ENCODE data around the gene RFC4. TPM values are rescaled to one million over a fixed set of nuclear protein-coding genes. Genes with fewer than 3 reads are reported as not detected.

Gene RFC4
- total and polyA plus RNA-seq, 2 of the 13 experiments (the other 11 are each of a cell fraction or from before 2014, with no cell fraction given) = 18.5 to 103 TPM

DNA sequence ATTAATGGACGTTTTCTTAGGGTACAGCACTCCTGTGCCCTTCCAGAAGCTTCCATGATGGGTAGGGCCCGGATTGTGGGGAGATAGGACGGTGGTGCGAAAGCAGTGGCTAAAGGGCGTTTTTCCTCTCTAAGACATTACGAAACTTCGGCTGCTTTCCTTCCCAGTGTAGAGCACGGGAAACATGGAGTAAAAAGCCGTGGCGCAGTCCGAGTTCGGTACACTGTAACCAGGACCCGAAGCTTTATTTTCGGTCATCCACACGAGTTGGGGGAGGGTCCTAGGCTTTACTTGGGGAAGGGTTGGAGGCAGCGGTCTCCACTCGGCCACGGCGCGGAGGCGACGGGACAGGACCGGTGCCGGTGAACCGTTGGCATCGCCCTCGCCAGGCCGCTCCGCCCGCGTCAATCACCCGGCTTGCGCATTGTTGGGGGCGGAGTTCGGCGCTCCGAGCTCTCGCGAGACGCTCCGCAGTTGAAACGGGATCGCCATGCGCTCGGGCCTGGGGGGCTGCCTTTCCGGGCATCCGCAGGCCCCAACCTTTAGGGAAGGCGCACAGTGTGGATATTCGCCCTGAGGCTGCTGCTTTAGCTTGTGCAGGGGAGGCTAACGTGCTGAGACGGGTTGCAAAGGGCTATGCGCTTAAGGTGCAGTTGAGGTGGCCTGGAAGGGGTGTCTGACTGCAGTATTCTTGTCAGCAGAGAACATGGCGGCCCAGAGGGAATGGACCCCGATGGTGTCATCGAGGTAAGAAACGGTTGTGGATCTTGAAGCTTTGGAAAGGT, 22.4 kb downstream of the RFC4 start (continued):
- TF ChIP-seq, protein P1, sequence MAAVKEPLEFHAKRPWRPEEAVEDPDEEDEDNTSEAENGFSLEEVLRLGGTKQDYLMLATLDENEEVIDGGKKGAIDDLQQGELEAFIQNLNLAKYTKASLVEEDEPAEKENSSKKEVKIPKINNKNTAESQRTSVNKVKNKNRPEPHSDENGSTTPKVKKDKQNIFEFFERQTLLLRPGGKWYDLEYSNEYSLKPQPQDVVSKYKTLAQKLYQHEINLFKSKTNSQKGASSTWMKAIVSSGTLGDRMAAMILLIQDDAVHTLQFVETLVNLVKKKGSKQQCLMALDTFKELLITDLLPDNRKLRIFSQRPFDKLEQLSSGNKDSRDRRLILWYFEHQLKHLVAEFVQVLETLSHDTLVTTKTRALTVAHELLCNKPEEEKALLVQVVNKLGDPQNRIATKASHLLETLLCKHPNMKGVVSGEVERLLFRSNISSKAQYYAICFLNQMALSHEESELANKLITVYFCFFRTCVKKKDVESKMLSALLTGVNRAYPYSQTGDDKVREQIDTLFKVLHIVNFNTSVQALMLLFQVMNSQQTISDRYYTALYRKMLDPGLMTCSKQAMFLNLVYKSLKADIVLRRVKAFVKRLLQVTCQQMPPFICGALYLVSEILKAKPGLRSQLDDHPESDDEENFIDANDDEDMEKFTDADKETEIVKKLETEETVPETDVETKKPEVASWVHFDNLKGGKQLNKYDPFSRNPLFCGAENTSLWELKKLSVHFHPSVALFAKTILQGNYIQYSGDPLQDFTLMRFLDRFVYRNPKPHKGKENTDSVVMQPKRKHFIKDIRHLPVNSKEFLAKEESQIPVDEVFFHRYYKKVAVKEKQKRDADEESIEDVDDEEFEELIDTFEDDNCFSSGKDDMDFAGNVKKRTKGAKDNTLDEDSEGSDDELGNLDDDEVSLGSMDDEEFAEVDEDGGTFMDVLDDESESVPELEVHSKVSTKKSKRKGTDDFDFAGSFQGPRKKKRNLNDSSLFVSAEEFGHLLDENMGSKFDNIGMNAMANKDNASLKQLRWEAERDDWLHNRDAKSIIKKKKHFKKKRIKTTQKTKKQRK (IDR thresholded peaks at IDR 0.05; ENCODE audit: low read length) = no peak
- TF ChIP-seq, protein P2, sequence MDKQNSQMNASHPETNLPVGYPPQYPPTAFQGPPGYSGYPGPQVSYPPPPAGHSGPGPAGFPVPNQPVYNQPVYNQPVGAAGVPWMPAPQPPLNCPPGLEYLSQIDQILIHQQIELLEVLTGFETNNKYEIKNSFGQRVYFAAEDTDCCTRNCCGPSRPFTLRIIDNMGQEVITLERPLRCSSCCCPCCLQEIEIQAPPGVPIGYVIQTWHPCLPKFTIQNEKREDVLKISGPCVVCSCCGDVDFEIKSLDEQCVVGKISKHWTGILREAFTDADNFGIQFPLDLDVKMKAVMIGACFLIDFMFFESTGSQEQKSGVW (CRISPR knock-in tag; IDR thresholded peaks at IDR 0.05; ENCODE audit: borderline replicate concordance) = peak; percentile 81; the same call in 1 of the 2 replicates
- TF ChIP-seq, protein P3, sequence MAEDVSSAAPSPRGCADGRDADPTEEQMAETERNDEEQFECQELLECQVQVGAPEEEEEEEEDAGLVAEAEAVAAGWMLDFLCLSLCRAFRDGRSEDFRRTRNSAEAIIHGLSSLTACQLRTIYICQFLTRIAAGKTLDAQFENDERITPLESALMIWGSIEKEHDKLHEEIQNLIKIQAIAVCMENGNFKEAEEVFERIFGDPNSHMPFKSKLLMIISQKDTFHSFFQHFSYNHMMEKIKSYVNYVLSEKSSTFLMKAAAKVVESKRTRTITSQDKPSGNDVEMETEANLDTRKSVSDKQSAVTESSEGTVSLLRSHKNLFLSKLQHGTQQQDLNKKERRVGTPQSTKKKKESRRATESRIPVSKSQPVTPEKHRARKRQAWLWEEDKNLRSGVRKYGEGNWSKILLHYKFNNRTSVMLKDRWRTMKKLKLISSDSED (CRISPR knock-in tag; IDR thresholded peaks at IDR 0.05) = no peak
- TF ChIP-seq ZNF20 (CRISPR knock-in tag; IDR thresholded peaks at IDR 0.05) = no peak
- peak; percentile 59 for TF ChIP-seq ZNF501 (CRISPR knock-in tag; IDR thresholded peaks at IDR 0.05)
- TF ChIP-seq, protein P4, sequence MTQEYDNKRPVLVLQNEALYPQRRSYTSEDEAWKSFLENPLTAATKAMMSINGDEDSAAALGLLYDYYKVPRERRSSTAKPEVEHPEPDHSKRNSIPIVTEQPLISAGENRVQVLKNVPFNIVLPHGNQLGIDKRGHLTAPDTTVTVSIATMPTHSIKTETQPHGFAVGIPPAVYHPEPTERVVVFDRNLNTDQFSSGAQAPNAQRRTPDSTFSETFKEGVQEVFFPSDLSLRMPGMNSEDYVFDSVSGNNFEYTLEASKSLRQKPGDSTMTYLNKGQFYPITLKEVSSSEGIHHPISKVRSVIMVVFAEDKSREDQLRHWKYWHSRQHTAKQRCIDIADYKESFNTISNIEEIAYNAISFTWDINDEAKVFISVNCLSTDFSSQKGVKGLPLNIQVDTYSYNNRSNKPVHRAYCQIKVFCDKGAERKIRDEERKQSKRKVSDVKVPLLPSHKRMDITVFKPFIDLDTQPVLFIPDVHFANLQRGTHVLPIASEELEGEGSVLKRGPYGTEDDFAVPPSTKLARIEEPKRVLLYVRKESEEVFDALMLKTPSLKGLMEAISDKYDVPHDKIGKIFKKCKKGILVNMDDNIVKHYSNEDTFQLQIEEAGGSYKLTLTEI (CRISPR knock-in tag; conservative IDR thresholded peaks at IDR 0.05) = no peak
- TF ChIP-seq, protein P5, sequence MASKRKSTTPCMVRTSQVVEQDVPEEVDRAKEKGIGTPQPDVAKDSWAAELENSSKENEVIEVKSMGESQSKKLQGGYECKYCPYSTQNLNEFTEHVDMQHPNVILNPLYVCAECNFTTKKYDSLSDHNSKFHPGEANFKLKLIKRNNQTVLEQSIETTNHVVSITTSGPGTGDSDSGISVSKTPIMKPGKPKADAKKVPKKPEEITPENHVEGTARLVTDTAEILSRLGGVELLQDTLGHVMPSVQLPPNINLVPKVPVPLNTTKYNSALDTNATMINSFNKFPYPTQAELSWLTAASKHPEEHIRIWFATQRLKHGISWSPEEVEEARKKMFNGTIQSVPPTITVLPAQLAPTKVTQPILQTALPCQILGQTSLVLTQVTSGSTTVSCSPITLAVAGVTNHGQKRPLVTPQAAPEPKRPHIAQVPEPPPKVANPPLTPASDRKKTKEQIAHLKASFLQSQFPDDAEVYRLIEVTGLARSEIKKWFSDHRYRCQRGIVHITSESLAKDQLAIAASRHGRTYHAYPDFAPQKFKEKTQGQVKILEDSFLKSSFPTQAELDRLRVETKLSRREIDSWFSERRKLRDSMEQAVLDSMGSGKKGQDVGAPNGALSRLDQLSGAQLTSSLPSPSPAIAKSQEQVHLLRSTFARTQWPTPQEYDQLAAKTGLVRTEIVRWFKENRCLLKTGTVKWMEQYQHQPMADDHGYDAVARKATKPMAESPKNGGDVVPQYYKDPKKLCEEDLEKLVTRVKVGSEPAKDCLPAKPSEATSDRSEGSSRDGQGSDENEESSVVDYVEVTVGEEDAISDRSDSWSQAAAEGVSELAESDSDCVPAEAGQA (IDR thresholded peaks at IDR 0.05; ENCODE audit: low read depth) = peak; percentile 41; the same call in 1 of the 2 replicates
- TF ChIP-seq, protein P5 (CRISPR knock-in tag; IDR thresholded peaks at IDR 0.05; ENCODE audit: borderline replicate concordance) = 0 out of 2 replicates have a peak, but pooled peaks have one; percentile 8
- no peak; the same call in 1 of the 2 replicates for TF ChIP-seq ZNF703 (CRISPR knock-in tag; IDR thresholded peaks at IDR 0.05; ENCODE audit: borderline replicate concordance)
- TF ChIP-seq ZNF788 (CRISPR knock-in tag; IDR thresholded peaks at IDR 0.05; ENCODE audit: borderline replicate concordance) = peak; percentile 63; the same call in 1 of the 2 replicates
- no peak for TF ChIP-seq KDM3A (CRISPR knock-in tag; IDR thresholded peaks at IDR 0.05; ENCODE audit: low read depth)

Data from HepG2 (cell line).